ENCODE results near the gene BBS7. TPM values are rescaled to one million over a fixed set of nuclear protein-coding genes. Genes with fewer than 3 reads are reported as not detected.

The BBS7 gene
- total and polyA plus RNA-seq, 9 of the 15 experiments (the other 6 are each of a cell fraction or from before 2014, with no cell fraction given) = 13.4 to 25.8 (median 16.4) TPM

GRCh38 chr4:121794505-121795188, 75.6 kb downstream of the BBS7 start (continued):
- TF ChIP-seq ZNF655 (CRISPR knock-in tag; IDR thresholded peaks at IDR 0.05) (no peak), KLF1 (tag; IDR thresholded peaks at IDR 0.05) (no peak), NFYB (IDR thresholded peaks at IDR 0.05; ENCODE audit: extremely low read depth, insufficient read length) (no peak), SFPQ (IDR thresholded peaks at IDR 0.05; ENCODE audit: low read depth, low read length) (no peak), GTF2F1 (IDR thresholded peaks at IDR 0.05; ENCODE audit: low read depth, low read length) (no peak), TARDBP (IDR thresholded peaks at IDR 0.05) (peak; percentile 55; the same call in 1 of the 2 replicates), KLF13 (tag; IDR thresholded peaks at IDR 0.05; ENCODE audit: borderline replicate concordance, low read depth) (no peak), NUFIP1 (IDR thresholded peaks at IDR 0.05; ENCODE audit: partially characterized antibody) (peak; percentile 51), TCFL5 (CRISPR knock-in tag; conservative IDR thresholded peaks at IDR 0.05) (no peak), ID3 (CRISPR knock-in tag; IDR thresholded peaks at IDR 0.05) (no peak), ID3 (tag; IDR thresholded peaks at IDR 0.05) (no peak), PHF21A (IDR thresholded peaks at IDR 0.05; ENCODE audit: borderline replicate concordance, low read depth) (no peak), ZNF24 (IDR thresholded peaks at IDR 0.05) (no peak; the same call in 1 of the 2 replicates)
- TF ChIP-seq, protein P1, sequence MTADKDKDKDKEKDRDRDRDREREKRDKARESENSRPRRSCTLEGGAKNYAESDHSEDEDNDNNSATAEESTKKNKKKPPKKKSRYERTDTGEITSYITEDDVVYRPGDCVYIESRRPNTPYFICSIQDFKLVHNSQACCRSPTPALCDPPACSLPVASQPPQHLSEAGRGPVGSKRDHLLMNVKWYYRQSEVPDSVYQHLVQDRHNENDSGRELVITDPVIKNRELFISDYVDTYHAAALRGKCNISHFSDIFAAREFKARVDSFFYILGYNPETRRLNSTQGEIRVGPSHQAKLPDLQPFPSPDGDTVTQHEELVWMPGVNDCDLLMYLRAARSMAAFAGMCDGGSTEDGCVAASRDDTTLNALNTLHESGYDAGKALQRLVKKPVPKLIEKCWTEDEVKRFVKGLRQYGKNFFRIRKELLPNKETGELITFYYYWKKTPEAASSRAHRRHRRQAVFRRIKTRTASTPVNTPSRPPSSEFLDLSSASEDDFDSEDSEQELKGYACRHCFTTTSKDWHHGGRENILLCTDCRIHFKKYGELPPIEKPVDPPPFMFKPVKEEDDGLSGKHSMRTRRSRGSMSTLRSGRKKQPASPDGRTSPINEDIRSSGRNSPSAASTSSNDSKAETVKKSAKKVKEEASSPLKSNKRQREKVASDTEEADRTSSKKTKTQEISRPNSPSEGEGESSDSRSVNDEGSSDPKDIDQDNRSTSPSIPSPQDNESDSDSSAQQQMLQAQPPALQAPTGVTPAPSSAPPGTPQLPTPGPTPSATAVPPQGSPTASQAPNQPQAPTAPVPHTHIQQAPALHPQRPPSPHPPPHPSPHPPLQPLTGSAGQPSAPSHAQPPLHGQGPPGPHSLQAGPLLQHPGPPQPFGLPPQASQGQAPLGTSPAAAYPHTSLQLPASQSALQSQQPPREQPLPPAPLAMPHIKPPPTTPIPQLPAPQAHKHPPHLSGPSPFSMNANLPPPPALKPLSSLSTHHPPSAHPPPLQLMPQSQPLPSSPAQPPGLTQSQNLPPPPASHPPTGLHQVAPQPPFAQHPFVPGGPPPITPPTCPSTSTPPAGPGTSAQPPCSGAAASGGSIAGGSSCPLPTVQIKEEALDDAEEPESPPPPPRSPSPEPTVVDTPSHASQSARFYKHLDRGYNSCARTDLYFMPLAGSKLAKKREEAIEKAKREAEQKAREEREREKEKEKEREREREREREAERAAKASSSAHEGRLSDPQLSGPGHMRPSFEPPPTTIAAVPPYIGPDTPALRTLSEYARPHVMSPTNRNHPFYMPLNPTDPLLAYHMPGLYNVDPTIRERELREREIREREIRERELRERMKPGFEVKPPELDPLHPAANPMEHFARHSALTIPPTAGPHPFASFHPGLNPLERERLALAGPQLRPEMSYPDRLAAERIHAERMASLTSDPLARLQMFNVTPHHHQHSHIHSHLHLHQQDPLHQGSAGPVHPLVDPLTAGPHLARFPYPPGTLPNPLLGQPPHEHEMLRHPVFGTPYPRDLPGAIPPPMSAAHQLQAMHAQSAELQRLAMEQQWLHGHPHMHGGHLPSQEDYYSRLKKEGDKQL (CRISPR knock-in tag; IDR thresholded peaks at IDR 0.05; ENCODE audit: borderline replicate concordance) = no peak
- TF ChIP-seq, protein P2, sequence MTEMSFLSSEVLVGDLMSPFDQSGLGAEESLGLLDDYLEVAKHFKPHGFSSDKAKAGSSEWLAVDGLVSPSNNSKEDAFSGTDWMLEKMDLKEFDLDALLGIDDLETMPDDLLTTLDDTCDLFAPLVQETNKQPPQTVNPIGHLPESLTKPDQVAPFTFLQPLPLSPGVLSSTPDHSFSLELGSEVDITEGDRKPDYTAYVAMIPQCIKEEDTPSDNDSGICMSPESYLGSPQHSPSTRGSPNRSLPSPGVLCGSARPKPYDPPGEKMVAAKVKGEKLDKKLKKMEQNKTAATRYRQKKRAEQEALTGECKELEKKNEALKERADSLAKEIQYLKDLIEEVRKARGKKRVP (CRISPR knock-in tag; IDR thresholded peaks at IDR 0.05) = 0 out of 2 replicates have a peak, but pooled peaks have one; percentile 25
- TF ChIP-seq, protein P3, sequence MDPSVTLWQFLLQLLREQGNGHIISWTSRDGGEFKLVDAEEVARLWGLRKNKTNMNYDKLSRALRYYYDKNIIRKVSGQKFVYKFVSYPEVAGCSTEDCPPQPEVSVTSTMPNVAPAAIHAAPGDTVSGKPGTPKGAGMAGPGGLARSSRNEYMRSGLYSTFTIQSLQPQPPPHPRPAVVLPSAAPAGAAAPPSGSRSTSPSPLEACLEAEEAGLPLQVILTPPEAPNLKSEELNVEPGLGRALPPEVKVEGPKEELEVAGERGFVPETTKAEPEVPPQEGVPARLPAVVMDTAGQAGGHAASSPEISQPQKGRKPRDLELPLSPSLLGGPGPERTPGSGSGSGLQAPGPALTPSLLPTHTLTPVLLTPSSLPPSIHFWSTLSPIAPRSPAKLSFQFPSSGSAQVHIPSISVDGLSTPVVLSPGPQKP (CRISPR knock-in tag; IDR thresholded peaks at IDR 0.05) = no peak
